HCT116 (cell line): Measurements from ENCODE around the gene FAM162A. TPM values are rescaled to one million over a fixed set of nuclear protein-coding genes. Genes with fewer than 3 reads are reported as not detected.
A peak's percentile ranks its signal among the peaks of the same experiment; 100 is the strongest.

Experiments
- ATAC-seq: fragments of 200-7000 bp; cut with Tn5 transposase; 2 replicates; pipeline ENCODE4 v1.9.1; 2020; ENCODE audit warnings: mild to moderate bottlenecking, moderate library complexity
- BruUV-seq: library from RNA; stranded (reverse); fragments of 400-500 nt; replicated peaks from 2 replicates; lab custom pipeline; 2021; lab: Mats Ljungman, UMichigan
- CTCF ChIA-PET: fragments of 300-600 bp; sonication (Branson Sonifier 250); formaldehyde crosslinking; loops from one replicate; lab custom pipeline; 2021; ENCODE audit warnings: antibody characterized with exemption; lab: Charles Lee
- POLR2A ChIA-PET: fragments of 300-600, 350-600 bp; sonication (Branson Sonifier 250); formaldehyde crosslinking; loops from one replicate; lab custom pipeline; 2021; ENCODE audit warnings: antibody characterized with exemption; lab: Charles Lee
- RAD21 ChIA-PET, 2 experiments: fragments of 300-600 bp; sonication (Branson Sonifier 250); formaldehyde crosslinking; loops; one replicate each; lab custom pipeline; 2023; ENCODE audit warnings: low total read pairs in 2 of 2; ENCODE audit not compliant: uncharacterized antibody in 2 of 2, unreplicated experiment in 2 of 2, low non-redundant PET in 1 of 2; lab: Charles Lee
- DNase-seq: peaks from one replicate; pipeline ENCODE4 v3.0.0-alpha.2; 2010; ENCODE audit warnings: low read depth, low spot score
- H2AFZ ChIP-seq: fragments of 200-600 bp; shearing (Covaris generic), sonication (generic); 2 replicates; pipeline ENCODE4 v1.6.1; 2017; ENCODE audit warnings: low read depth, mixed run types, mixed read lengths, antibody characterized with exemption, low read length; ENCODE audit not compliant: poor library complexity, severe bottlenecking
- H3K27ac ChIP-seq: 2 replicates; pipeline ENCODE4 v1.5.1; 2012; ENCODE audit warnings: low read depth, low read length
- H3K27me3 ChIP-seq: fragments of 200-600 bp; sonication (generic); 2 replicates; pipeline ENCODE4 v1.6.1; 2016; ENCODE audit warnings: mixed run types, low read length, mixed read lengths; ENCODE audit not compliant: insufficient read depth
- H3K36me3 ChIP-seq, 2 experiments: fragments of 200-500 bp in 1 of 2; fragments of 200-600 bp in 1 of 2; sonication (Bioruptor generic) in 1 of 2; sonication (generic) in 1 of 2; 2 replicates each; pipeline versions ENCODE4 v1.5.1 to v1.6.1; 2014 to 2016; ENCODE audit warnings: low read length in 2 of 2, inconsistent platforms in 1 of 2, mixed read lengths in 1 of 2, mixed run types in 1 of 2; ENCODE audit not compliant: insufficient read depth in 2 of 2, control insufficient read depth in 1 of 2
- H3K4me1 ChIP-seq, 2 experiments: fragments of 200-600 bp in 1 of 2; sonication (generic) in 1 of 2; 2 replicates each; pipeline versions ENCODE4 v1.5.1 to v1.6.1; 2012 to 2017; ENCODE audit warnings: low read length in 2 of 2, inconsistent platforms in 1 of 2, mild to moderate bottlenecking in 1 of 2, mixed read lengths in 1 of 2, mixed run types in 1 of 2, moderate library complexity in 1 of 2; ENCODE audit not compliant: insufficient read depth in 2 of 2, control insufficient read depth in 1 of 2
- H3K4me2 ChIP-seq: fragments of 200-600 bp; sonication (generic); 2 replicates; pipeline ENCODE4 v1.6.1; 2017; ENCODE audit warnings: mixed run types, low read length, mixed read lengths
- H3K4me3 ChIP-seq, 2 experiments: fragments of 200-600 bp in 1 of 2; sonication (generic) in 1 of 2; replicated peaks in 1 of 2; 2 replicates each; pipeline ENCODE4 v1.5.1; 2011 to 2016; ENCODE audit warnings: low read length in 2 of 2, control low read depth in 1 of 2, low read depth in 1 of 2, mild to moderate bottlenecking in 1 of 2, mixed read lengths in 1 of 2, mixed run types in 1 of 2
- H3K79me2 ChIP-seq: fragments of 200-600 bp; sonication (generic); 2 replicates; pipeline ENCODE4 v1.6.1; 2017; ENCODE audit warnings: mild to moderate bottlenecking, mixed run types, low read length, moderate library complexity, mixed read lengths; ENCODE audit not compliant: insufficient read depth
- H3K9ac ChIP-seq: fragments of 200-600 bp; sonication (generic); 2 replicates; pipeline ENCODE4 v1.6.1; 2016; ENCODE audit warnings: low read length, mixed read lengths
- H3K9me2 ChIP-seq: fragments of 200-600 bp; sonication (generic), shearing (Covaris generic); 2 replicates; pipeline ENCODE4 v1.6.1; 2017; ENCODE audit warnings: mixed run types, mild to moderate bottlenecking, moderate library complexity; ENCODE audit not compliant: insufficient read depth
- H3K9me3 ChIP-seq, 2 experiments: fragments of 200-500 bp in 1 of 2; fragments of 200-600 bp in 1 of 2; sonication (Bioruptor generic) in 1 of 2; sonication (generic) in 1 of 2; 2 replicates each; pipeline ENCODE4 v1.6.1; 2014 to 2017; ENCODE audit warnings: low read length in 2 of 2, mixed read lengths in 2 of 2, inconsistent platforms in 1 of 2, low read depth in 1 of 2, mild to moderate bottlenecking in 1 of 2, mixed run types in 1 of 2, moderate library complexity in 1 of 2; ENCODE audit not compliant: control insufficient read depth in 1 of 2, insufficient read depth in 1 of 2
- H4K20me1 ChIP-seq: fragments of 200-600 bp; sonication (generic), shearing (Covaris generic); 2 replicates; pipeline ENCODE4 v1.6.1; 2017; ENCODE audit warnings: mixed run types, mild to moderate bottlenecking, moderate library complexity; ENCODE audit not compliant: insufficient read depth
- ATF3 ChIP-seq: IDR thresholded peaks from 2 replicates; pipeline ENCODE4 v1.6.1; 2012
- CTCF ChIP-seq, 3 experiments: fragments of 200-600 bp in 1 of 3; sonication (generic) in 1 of 3; IDR thresholded peaks in 2 of 3; conservative IDR thresholded peaks in 1 of 3; 2 replicates each; pipeline ENCODE4 v1.5.1; 2012 to 2017; ENCODE audit warnings: low read depth in 2 of 3, low read length in 2 of 3, antibody characterized with exemption in 1 of 3, borderline replicate concordance in 1 of 3, control low read depth in 1 of 3, mild to moderate bottlenecking in 1 of 3, mixed read lengths in 1 of 3, mixed run types in 1 of 3, moderate library complexity in 1 of 3; ENCODE audit not compliant: insufficient read depth in 1 of 3
- ELF1 ChIP-seq: IDR thresholded peaks from 2 replicates; pipeline ENCODE4 v1.6.1; 2012; ENCODE audit warnings: low read depth, borderline replicate concordance
- EZH2 ChIP-seq: fragments of 200-600 bp; sonication (generic); IDR thresholded peaks from 2 replicates; pipeline ENCODE4 v1.6.1; 2017; ENCODE audit warnings: antibody characterized with exemption, mixed run types
- JUND ChIP-seq: IDR thresholded peaks from 2 replicates; pipeline ENCODE4 v1.6.1; 2012
- MAX ChIP-seq: IDR thresholded peaks from 2 replicates; pipeline ENCODE4 v1.6.1; 2012
- POLR2AphosphoS5 ChIP-seq: IDR thresholded peaks from 2 replicates; pipeline ENCODE4 v1.6.1; 2011; ENCODE audit warnings: mild to moderate bottlenecking, low read depth, low read length, moderate library complexity
- RAD21 ChIP-seq: IDR thresholded peaks from 2 replicates; pipeline ENCODE4 v1.6.1; 2012; ENCODE audit warnings: low read depth, mild to moderate bottlenecking
- SIN3A ChIP-seq: IDR thresholded peaks from 2 replicates; pipeline ENCODE4 v1.6.1; 2012; ENCODE audit warnings: low read depth
- YY1 ChIP-seq: IDR thresholded peaks from 2 replicates; pipeline ENCODE4 v1.6.1; 2011; ENCODE audit warnings: low read length, low read depth, moderate library complexity, mild to moderate bottlenecking; ENCODE audit not compliant: insufficient replicate concordance; ENCODE audit errors: extremely low read depth
- intact Hi-C: fragments of 100-400 bp; cut with micrococcal nuclease; formaldehyde crosslinking; loops from 2 replicates; pipeline ENCODE4 v1.10.0; 2022
- total RNA-seq: library from RNA; stranded (reverse); gene quantifications from one replicate; pipeline ENCODE4 v1.2.1, GENCODE V29; 2021; ENCODE audit not compliant: unreplicated experiment

FAM162A gene
- total RNA-seq, 1 experiment from 2014 or later = 74.1 TPM

GRCh38 chr3:122355612-122356011 lies 28.4 kb upstream of the FAM162A start:
- Histone ChIP-seq H3K27ac (no peak overlapping the region), H3K9me3 (no peaks in the 10 kb centered on the region), H4K20me1 (no peaks in the 10 kb centered on the region), H3K27me3 (no peaks in the 10 kb centered on the region), H3K36me3 (peaks cover 3 to 6% of the 10 kb centered on the region in 2 experiments; a peak in 2 of 4 replicates), H3K9ac (no peak overlapping the region), H3K4me2 (no peak overlapping the region), H3K4me1 (no peaks in the 10 kb centered on the region; a peak in 2 of 4 replicates), H2AFZ (no peak overlapping the region), H3K9me2 (no peaks in the 10 kb centered on the region), H3K79me2 (no peaks in the 10 kb centered on the region), H3K4me3 (no peak overlapping the region)
- BruUV-seq = no TSS peak
- TF ChIP-seq MAX (no peak), ELF1 (no peak), ATF3 (no peak), SIN3A (no peak), EZH2 (no peak), JUND (no peak), CTCF (IDR thresholded peaks at IDR 0.05 in 2 of 3, conservative IDR thresholded peaks at IDR 0.05 in 1 of 3; ENCODE audit: borderline replicate concordance in 1 of 3, insufficient read depth in 1 of 3, low read depth in 2 of 3, low read length in 2 of 3) (no peak)
- intact Hi-C loops = loop anchor here (1.0 to 5.0 kb wide), 3 partner anchors 48 to 809 kb away; no protein-coding TSS in a partner anchor
- ChIA-PET POLR2A (no interaction called here), CTCF (no interaction called here), RAD21 (no interaction called here)
- DNase-seq = no peak
- ATAC-seq = no peak

- TF ChIP-seq CTCF (IDR thresholded peaks at IDR 0.05 in 2 of 3, conservative IDR thresholded peaks at IDR 0.05 in 1 of 3; ENCODE audit: borderline replicate concordance in 1 of 3, insufficient read depth in 1 of 3, low read depth in 2 of 3, low read length in 2 of 3) (peak; percentile 51 to 59 (median 55); a peak in 5 of 6 replicates), POLR2AphosphoS5 (no peak), YY1 (peak; percentile 87), EZH2 (no peak), RAD21 (peak; percentile 81)
- H3K27ac ChIP-seq = no peak overlapping the region
- no peak overlapping the region for H3K4me3 ChIP-seq
- no peaks in the 10 kb centered on the region for H4K20me1 ChIP-seq
- ATAC-seq = peak; percentile 78
- H3K9me2 ChIP-seq = no peaks in the 10 kb centered on the region
- H3K9ac ChIP-seq = no peak overlapping the region
- ChIA-PET POLR2A (no interaction called here), RAD21 (interaction anchor here (1.3 to 1.5 kb wide), 2 partner anchors 50 kb away, joined by 3 to 4 read pairs; no protein-coding TSS in a partner anchor), CTCF (interaction anchor here (1.1 to 2.0 kb wide), 4 partner anchors 50 to 255 kb away, joined by 3 to 14 read pairs (median 4); no protein-coding TSS in a partner anchor)
- intact Hi-C loops = loop anchor here (1.0 to 5.0 kb wide), 3 partner anchors 49 to 810 kb away; no protein-coding TSS in a partner anchor
- no peaks in the 10 kb centered on the region for H3K79me2 ChIP-seq
- H2AFZ ChIP-seq = no peak overlapping the region
- BruUV-seq = no TSS peak
- no peak overlapping the region for H3K4me2 ChIP-seq
- peak; percentile 34 for DNase-seq
- no peaks in the 10 kb centered on the region for H3K27me3 ChIP-seq
- H3K4me1 ChIP-seq = no peaks in the 10 kb centered on the region
- no peaks in the 10 kb centered on the region for H3K9me3 ChIP-seq
- peaks cover 3 to 6% of the 10 kb centered on the region in 2 experiments; a peak in 2 of 4 replicates for H3K36me3 ChIP-seq
Observed at GRCh38 chr3:122356402-122356801, 27.6 kb upstream of the FAM162A start.
